HepG2 (cell line): Measurements from ENCODE around the gene AIDA. TPM values are rescaled to one million over a fixed set of nuclear protein-coding genes. Genes with fewer than 3 reads are reported as not detected.

ENCODE experiments used
- CHD4 ChIP-seq: fragments of 200-600 bp; sonication (generic); IDR thresholded peaks from 2 replicates; pipeline ENCODE4 v1.7.0; 2017; ENCODE audit warnings: mild to moderate bottlenecking, low read length, borderline replicate concordance
- FLYWCH1 ChIP-seq: sonication (generic); formaldehyde crosslinking; IDR thresholded peaks from 2 replicates; pipeline ENCODE4 v1.8.1; 2023; ENCODE audit warnings: mild to moderate bottlenecking, missing genetic modification reagents
- HCFC1 ChIP-seq: fragments of 150-350 bp; IDR thresholded peaks from 2 replicates; pipeline ENCODE4 v1.6.1; 2014; ENCODE audit warnings: low read depth, low read length
- KDM6A ChIP-seq: IDR thresholded peaks from 2 replicates; pipeline ENCODE4 v1.6.1; 2016; ENCODE audit warnings: low read depth
- KMT2B ChIP-seq: IDR thresholded peaks from 2 replicates; pipeline ENCODE4 v1.6.1; 2016; ENCODE audit warnings: missing genetic modification reagents, missing compliant biosample characterization
- MIER2 ChIP-seq: IDR thresholded peaks from 2 replicates; pipeline ENCODE4 v1.6.1; 2016; ENCODE audit warnings: missing biosample characterization, missing genetic modification reagents
- POLR2G ChIP-seq: fragments of 200-400 bp; formaldehyde crosslinking; IDR thresholded peaks from 2 replicates; pipeline ENCODE4 v1.6.1; 2018; ENCODE audit warnings: mild to moderate bottlenecking, low read depth, low read length, moderate library complexity
- REPIN1 ChIP-seq: sonication (generic); formaldehyde crosslinking; IDR thresholded peaks from 2 replicates; pipeline ENCODE4 v1.8.0; 2022; ENCODE audit warnings: missing genetic modification reagents, low read depth, mild to moderate bottlenecking, borderline replicate concordance
- SP1 ChIP-seq, 2 experiments: fragments of 450-650 bp in 1 of 2; sonication (generic) in 1 of 2; formaldehyde crosslinking in 1 of 2; IDR thresholded peaks; 2 replicates each; pipeline versions ENCODE4 v1.4.0 to v1.6.1; 2016 to 2020; ENCODE audit warnings: missing genetic modification reagents in 1 of 2
- SSRP1 ChIP-seq: IDR thresholded peaks from 2 replicates; pipeline ENCODE4 v1.6.1; 2016; ENCODE audit warnings: control low read depth
- STAG1 ChIP-seq: sonication (generic); formaldehyde crosslinking; IDR thresholded peaks from 2 replicates; pipeline ENCODE4 v1.4.0; 2020; ENCODE audit warnings: missing genetic modification reagents
- U2AF1 ChIP-seq: fragments of 200-400 bp; formaldehyde crosslinking; optimal IDR thresholded peaks from 2 replicates; pipeline ENCODE3; 2017; ENCODE audit warnings: mild to moderate bottlenecking, low read depth, low read length
- ZEB1 ChIP-seq: IDR thresholded peaks from 2 replicates; pipeline ENCODE4 v1.6.1; 2012; ENCODE audit warnings: mild to moderate bottlenecking, low read depth, inconsistent platforms; ENCODE audit not compliant: insufficient replicate concordance
- ZFY ChIP-seq: sonication (generic); formaldehyde crosslinking; IDR thresholded peaks from 2 replicates; pipeline ENCODE4 v1.4.0; 2020; ENCODE audit warnings: missing genetic modification reagents
- ZKSCAN8 ChIP-seq: IDR thresholded peaks from 2 replicates; pipeline ENCODE4 v1.6.1; 2016; ENCODE audit warnings: borderline replicate concordance, missing genetic modification reagents, missing compliant biosample characterization
- ZNF496 ChIP-seq: sonication (generic); formaldehyde crosslinking; IDR thresholded peaks from 2 replicates; pipeline ENCODE4 v1.8.1; 2023; ENCODE audit warnings: mild to moderate bottlenecking, moderate library complexity, missing genetic modification reagents; ENCODE audit not compliant: insufficient replicate concordance
- ZNF773 ChIP-seq: sonication (generic); formaldehyde crosslinking; IDR thresholded peaks from 2 replicates; pipeline ENCODE4 v1.4.0; 2020; ENCODE audit warnings: missing genetic modification reagents, borderline replicate concordance
- polyA plus RNA-seq, 8 experiments: library from polyadenylated mRNA; depleted of rRNA in 3 of 8; stranded (reverse) in 7 of 8; unstranded in 1 of 8; fragments of >200 nt; fragmentation: Illumina TruSeq in 4 of 8; extraction: Trizol in 4 of 8; gene quantifications; 2 replicates each; pipeline versions ENCODE4 v1.2.1 to v1.2.3, GENCODE V29; 2011 to 2016; ENCODE audit warnings: low read depth in 4 of 8, missing spikeins in 1 of 8, mixed read lengths in 1 of 8; ENCODE audit not compliant: insufficient read depth in 1 of 8
- total RNA-seq, 5 experiments: library from RNA; depleted of rRNA; stranded (reverse); fragments of >200 nt; fragmentation: Illumina TruSeq; extraction: Trizol; gene quantifications; 2 replicates each; pipeline ENCODE4 v1.2.3, GENCODE V29; 2016; ENCODE audit warnings: low read depth in 1 of 5
- TF ChIP-seq, protein P1 (sequence below): sonication (generic); formaldehyde crosslinking; conservative IDR thresholded peaks from 2 replicates; pipeline ENCODE4 v1.8.0; 2022; ENCODE audit warnings: missing genetic modification reagents
- TF ChIP-seq, protein P2 (sequence below): sonication (generic); formaldehyde crosslinking; IDR thresholded peaks from 2 replicates; pipeline ENCODE4 v1.4.0; 2020; ENCODE audit warnings: missing genetic modification reagents
- TF ChIP-seq, protein P3 (sequence below): sonication (generic); formaldehyde crosslinking; IDR thresholded peaks from 2 replicates; pipeline ENCODE4 v1.5.0; 2020; ENCODE audit warnings: mild to moderate bottlenecking, missing genetic modification reagents
- TF ChIP-seq, protein P4 (sequence below): IDR thresholded peaks from 2 replicates; pipeline ENCODE4 v1.6.1; 2012; ENCODE audit warnings: inconsistent platforms

Gene AIDA
- total and polyA plus RNA-seq, 2 of the 13 experiments (the other 11 are each of a cell fraction or from before 2014, with no cell fraction given) = 17.5 to 35.4 TPM

DNA sequence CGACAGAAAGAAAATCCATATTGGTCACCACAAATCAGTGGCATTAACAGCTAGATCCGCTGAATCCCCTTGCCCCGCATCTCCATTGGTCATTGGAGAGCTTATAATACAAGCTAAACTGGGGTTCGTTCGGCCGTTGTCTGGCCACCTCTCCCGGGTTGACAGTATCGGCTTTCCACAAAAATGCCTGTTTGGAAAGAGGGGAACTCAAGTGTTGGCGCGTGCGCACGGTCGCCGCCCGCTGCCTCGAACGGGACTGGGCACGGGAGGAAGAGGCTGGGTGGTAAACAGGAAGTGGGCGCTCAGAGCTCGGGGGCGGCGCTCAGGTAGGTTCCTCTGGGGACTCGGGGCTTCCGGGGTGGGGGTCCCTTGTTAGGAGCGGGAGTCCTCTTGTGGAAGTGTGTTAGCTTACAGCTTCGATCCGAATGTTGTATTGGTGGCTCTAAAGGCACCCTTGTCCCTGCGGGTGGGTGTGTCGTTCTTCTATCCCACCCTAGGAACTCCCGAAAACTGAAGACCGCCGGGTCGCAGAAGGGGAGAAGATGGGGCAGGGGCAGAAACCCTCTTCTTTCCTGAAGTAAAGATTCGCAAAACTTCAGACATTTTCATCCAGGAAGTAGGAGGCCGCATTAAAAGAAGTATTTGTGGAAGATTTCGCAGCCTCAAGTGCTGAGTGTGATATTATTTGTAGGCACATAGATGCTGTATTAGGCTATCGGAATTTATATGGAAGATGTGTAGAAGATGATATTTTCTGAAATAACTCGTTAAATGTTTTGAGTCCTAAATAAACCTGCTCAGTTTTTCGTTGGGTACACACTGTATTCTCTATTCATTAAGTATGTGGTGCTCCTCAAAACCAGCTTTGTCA lies 1.0 kb upstream of the AIDA start (continued):
- TF ChIP-seq POLR2G (peak; percentile 69), U2AF1 (no peak), ZNF496 (CRISPR knock-in tag) (no peak), ZFY (CRISPR knock-in tag) (peak; percentile 13; the same call in 1 of the 2 replicates), ZNF773 (CRISPR knock-in tag) (no peak), ZKSCAN8 (CRISPR knock-in tag) (0 out of 2 replicates have a peak, but pooled peaks have one; percentile 10), KMT2B (CRISPR knock-in tag) (peak; percentile 89), CHD4 (no peak), KDM6A (CRISPR knock-in tag) (no peak), FLYWCH1 (no peak), SSRP1 (CRISPR knock-in tag) (peak; percentile 30; the same call in 1 of the 2 replicates), HCFC1 (peak; percentile 60), MIER2 (CRISPR knock-in tag) (no peak), ZEB1 (peak; percentile 59), STAG1 (CRISPR knock-in tag) (no peak), REPIN1 (no peak), SP1 (IDR thresholded peaks at IDR 0.05) (no peak), SP1 (CRISPR knock-in tag; IDR thresholded peaks at IDR 0.05) (peak; percentile 63)
- TF ChIP-seq, protein P1, sequence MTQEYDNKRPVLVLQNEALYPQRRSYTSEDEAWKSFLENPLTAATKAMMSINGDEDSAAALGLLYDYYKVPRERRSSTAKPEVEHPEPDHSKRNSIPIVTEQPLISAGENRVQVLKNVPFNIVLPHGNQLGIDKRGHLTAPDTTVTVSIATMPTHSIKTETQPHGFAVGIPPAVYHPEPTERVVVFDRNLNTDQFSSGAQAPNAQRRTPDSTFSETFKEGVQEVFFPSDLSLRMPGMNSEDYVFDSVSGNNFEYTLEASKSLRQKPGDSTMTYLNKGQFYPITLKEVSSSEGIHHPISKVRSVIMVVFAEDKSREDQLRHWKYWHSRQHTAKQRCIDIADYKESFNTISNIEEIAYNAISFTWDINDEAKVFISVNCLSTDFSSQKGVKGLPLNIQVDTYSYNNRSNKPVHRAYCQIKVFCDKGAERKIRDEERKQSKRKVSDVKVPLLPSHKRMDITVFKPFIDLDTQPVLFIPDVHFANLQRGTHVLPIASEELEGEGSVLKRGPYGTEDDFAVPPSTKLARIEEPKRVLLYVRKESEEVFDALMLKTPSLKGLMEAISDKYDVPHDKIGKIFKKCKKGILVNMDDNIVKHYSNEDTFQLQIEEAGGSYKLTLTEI (CRISPR knock-in tag) = no peak
- TF ChIP-seq, protein P2, sequence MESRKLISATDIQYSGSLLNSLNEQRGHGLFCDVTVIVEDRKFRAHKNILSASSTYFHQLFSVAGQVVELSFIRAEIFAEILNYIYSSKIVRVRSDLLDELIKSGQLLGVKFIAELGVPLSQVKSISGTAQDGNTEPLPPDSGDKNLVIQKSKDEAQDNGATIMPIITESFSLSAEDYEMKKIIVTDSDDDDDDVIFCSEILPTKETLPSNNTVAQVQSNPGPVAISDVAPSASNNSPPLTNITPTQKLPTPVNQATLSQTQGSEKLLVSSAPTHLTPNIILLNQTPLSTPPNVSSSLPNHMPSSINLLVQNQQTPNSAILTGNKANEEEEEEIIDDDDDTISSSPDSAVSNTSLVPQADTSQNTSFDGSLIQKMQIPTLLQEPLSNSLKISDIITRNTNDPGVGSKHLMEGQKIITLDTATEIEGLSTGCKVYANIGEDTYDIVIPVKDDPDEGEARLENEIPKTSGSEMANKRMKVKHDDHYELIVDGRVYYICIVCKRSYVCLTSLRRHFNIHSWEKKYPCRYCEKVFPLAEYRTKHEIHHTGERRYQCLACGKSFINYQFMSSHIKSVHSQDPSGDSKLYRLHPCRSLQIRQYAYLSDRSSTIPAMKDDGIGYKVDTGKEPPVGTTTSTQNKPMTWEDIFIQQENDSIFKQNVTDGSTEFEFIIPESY = no peak
- TF ChIP-seq, protein P3, sequence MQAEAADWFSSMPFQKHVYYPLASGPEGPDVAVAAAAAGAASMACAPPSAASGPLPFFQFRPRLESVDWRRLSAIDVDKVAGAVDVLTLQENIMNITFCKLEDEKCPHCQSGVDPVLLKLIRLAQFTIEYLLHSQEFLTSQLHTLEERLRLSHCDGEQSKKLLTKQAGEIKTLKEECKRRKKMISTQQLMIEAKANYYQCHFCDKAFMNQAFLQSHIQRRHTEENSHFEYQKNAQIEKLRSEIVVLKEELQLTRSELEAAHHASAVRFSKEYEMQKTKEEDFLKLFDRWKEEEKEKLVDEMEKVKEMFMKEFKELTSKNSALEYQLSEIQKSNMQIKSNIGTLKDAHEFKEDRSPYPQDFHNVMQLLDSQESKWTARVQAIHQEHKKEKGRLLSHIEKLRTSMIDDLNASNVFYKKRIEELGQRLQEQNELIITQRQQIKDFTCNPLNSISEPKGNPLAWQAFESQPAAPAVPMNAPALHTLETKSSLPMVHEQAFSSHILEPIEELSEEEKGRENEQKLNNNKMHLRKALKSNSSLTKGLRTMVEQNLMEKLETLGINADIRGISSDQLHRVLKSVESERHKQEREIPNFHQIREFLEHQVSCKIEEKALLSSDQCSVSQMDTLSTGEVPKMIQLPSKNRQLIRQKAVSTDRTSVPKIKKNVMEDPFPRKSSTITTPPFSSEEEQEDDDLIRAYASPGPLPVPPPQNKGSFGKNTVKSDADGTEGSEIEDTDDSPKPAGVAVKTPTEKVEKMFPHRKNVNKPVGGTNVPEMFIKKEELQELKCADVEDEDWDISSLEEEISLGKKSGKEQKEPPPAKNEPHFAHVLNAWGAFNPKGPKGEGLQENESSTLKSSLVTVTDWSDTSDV = no peak
- TF ChIP-seq, protein P4, sequence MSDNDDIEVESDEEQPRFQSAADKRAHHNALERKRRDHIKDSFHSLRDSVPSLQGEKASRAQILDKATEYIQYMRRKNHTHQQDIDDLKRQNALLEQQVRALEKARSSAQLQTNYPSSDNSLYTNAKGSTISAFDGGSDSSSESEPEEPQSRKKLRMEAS = peak; percentile 55
